H1 (cell line): ENCODE measurements around the gene CFAP54. TPM values are rescaled to one million over a fixed set of nuclear protein-coding genes. Genes with fewer than 3 reads are reported as not detected.

Experiments used
- CTCF ChIA-PET: fragments of 300-600 bp; sonication (Branson Sonifier 250); formaldehyde crosslinking; loops from one replicate; lab custom pipeline; 2021; ENCODE audit not compliant: partially characterized antibody; lab: Charles Lee
- POLR2A ChIA-PET: fragments of 300-600 bp; sonication (Branson Sonifier 250); formaldehyde crosslinking; loops from one replicate; lab custom pipeline; 2021; ENCODE audit warnings: inconsistent platforms; ENCODE audit not compliant: partially characterized antibody; lab: Charles Lee
- DNase-seq, 2 experiments: peaks; one replicate each; pipeline versions ENCODE4 v3.0.0 to v3.0.0-alpha.2; 2010 to 2022; ENCODE audit warnings: low spot score in 2 of 2, low read depth in 1 of 2, mixed read lengths in 1 of 2
- FAIRE-seq: peaks from 2 replicates; lab custom pipeline; 2011; peaks lifted over from hg19 to GRCh38; lab: Jason Lieb, UNC
- H2AFZ ChIP-seq: 2 replicates; pipeline ENCODE4 v1.8.1; 2012; ENCODE audit warnings: low read length, inconsistent platforms
- H2AK5ac ChIP-seq: 2 replicates; pipeline ENCODE4 v1.6.1; 2013; ENCODE audit warnings: low read depth, low read length
- H2BK120ac ChIP-seq: replicated peaks from 2 replicates; pipeline ENCODE3; 2013; ENCODE audit warnings: low read depth, low read length, inconsistent platforms
- H2BK12ac ChIP-seq: 2 replicates; pipeline ENCODE4 v1.6.1; 2013; ENCODE audit warnings: low read depth, low read length
- H2BK15ac ChIP-seq: 2 replicates; pipeline ENCODE4 v1.6.1; 2013; ENCODE audit warnings: low read length
- H2BK20ac ChIP-seq: 2 replicates; pipeline ENCODE4 v1.6.1; 2013; ENCODE audit warnings: low read length
- H2BK5ac ChIP-seq: 2 replicates; pipeline ENCODE4 v1.6.1; 2013; ENCODE audit warnings: low read depth, low read length
- H3K14ac ChIP-seq: 2 replicates; pipeline ENCODE4 v1.6.1; 2013; ENCODE audit warnings: inconsistent platforms; ENCODE audit not compliant: insufficient read length
- H3K18ac ChIP-seq: 2 replicates; pipeline ENCODE4 v1.6.1; 2013; ENCODE audit warnings: low read length; ENCODE audit errors: extremely low read depth
- H3K23ac ChIP-seq: 2 replicates; pipeline ENCODE4 v1.6.1; 2013; ENCODE audit warnings: inconsistent platforms; ENCODE audit not compliant: insufficient read length
- H3K23me2 ChIP-seq: 2 replicates; pipeline ENCODE4 v1.6.1; 2013; ENCODE audit warnings: low read depth, low read length
- H3K27ac ChIP-seq: 2 replicates; pipeline ENCODE4 v1.6.1; 2011; ENCODE audit warnings: low read depth, low read length, inconsistent platforms
- H3K27me3 ChIP-seq, 4 experiments: replicated peaks in 1 of 4; 1 replicate in 1 of 4; 2 replicates in 3 of 4; pipeline versions ENCODE4 v1.6.1 to v1.8.1; 2011 to 2013; ENCODE audit warnings: low read length in 3 of 4, mild to moderate bottlenecking in 3 of 4, inconsistent platforms in 2 of 4, mixed read lengths in 2 of 4, moderate library complexity in 1 of 4; ENCODE audit not compliant: control insufficient read depth in 3 of 4, insufficient read depth in 3 of 4; ENCODE audit errors: extremely low read depth in 1 of 4
- H3K36me3 ChIP-seq, 4 experiments: 2 replicates each; pipeline versions ENCODE4 v1.6.1 to v1.8.1; 2011 to 2013; ENCODE audit warnings: mild to moderate bottlenecking in 4 of 4, low read length in 3 of 4, moderate library complexity in 2 of 4, control low read depth in 1 of 4, inconsistent platforms in 1 of 4; ENCODE audit not compliant: insufficient read depth in 4 of 4, control insufficient read depth in 2 of 4
- H3K4ac ChIP-seq: replicated peaks from 2 replicates; pipeline ENCODE3; 2013; ENCODE audit warnings: low read length, low read depth, mixed read lengths, inconsistent platforms; ENCODE audit not compliant: insufficient read length
- H3K4me1 ChIP-seq, 4 experiments: replicated peaks in 1 of 4; 1 replicate in 1 of 4; 2 replicates in 3 of 4; pipeline versions ENCODE4 v1.6.1 to v1.8.1; 2011 to 2013; ENCODE audit warnings: low read length in 3 of 4, inconsistent platforms in 2 of 4, mixed read lengths in 1 of 4; ENCODE audit not compliant: insufficient read depth in 4 of 4, control insufficient read depth in 3 of 4
- H3K4me2 ChIP-seq, 2 experiments: 2 replicates each; pipeline versions ENCODE4 v1.6.1 to v1.8.1; 2011 to 2013; ENCODE audit warnings: low read depth in 2 of 2, low read length in 2 of 2, control low read depth in 1 of 2, inconsistent platforms in 1 of 2, mild to moderate bottlenecking in 1 of 2; ENCODE audit not compliant: insufficient read depth in 1 of 2
- H3K4me3 ChIP-seq, 4 experiments: fragments of 200-600, 300-600 bp in 1 of 4; sonication (generic), shearing (Covaris generic), sonication (Bioruptor Twin) in 1 of 4; 2 replicates each; pipeline versions ENCODE4 v1.5.1 to v1.8.1; 2011 to 2016; ENCODE audit warnings: low read length in 4 of 4, low read depth in 3 of 4, control low read depth in 2 of 4, inconsistent platforms in 2 of 4, mild to moderate bottlenecking in 2 of 4, mixed read lengths in 1 of 4, moderate library complexity in 1 of 4; ENCODE audit not compliant: insufficient read depth in 2 of 4; ENCODE audit errors: extremely low read depth in 1 of 4
- H3K56ac ChIP-seq: replicated peaks from 2 replicates; pipeline ENCODE3; 2013; ENCODE audit warnings: low read depth, mild to moderate bottlenecking, mixed read lengths, low read length, inconsistent platforms; ENCODE audit not compliant: insufficient read length
- H3K79me1 ChIP-seq: 2 replicates; pipeline ENCODE4 v1.6.1; 2013; ENCODE audit warnings: low read depth, low read length, control low read depth
- H3K79me2 ChIP-seq, 2 experiments: 2 replicates each; pipeline versions ENCODE4 v1.6.1 to v1.8.1; 2012 to 2013; ENCODE audit warnings: low read length in 2 of 2, mild to moderate bottlenecking in 2 of 2, inconsistent platforms in 1 of 2; ENCODE audit not compliant: insufficient read depth in 2 of 2, control insufficient read depth in 1 of 2
- H3K9ac ChIP-seq, 4 experiments: replicated peaks in 1 of 4; 1 replicate in 1 of 4; 2 replicates in 3 of 4; pipeline versions ENCODE4 v1.6.1 to v1.8.1; 2011 to 2013; ENCODE audit warnings: low read depth in 3 of 4, low read length in 3 of 4, control low read depth in 2 of 4, mild to moderate bottlenecking in 2 of 4, moderate library complexity in 2 of 4, inconsistent platforms in 1 of 4; ENCODE audit errors: extremely low read depth in 1 of 4
- H3K9me3 ChIP-seq, 2 experiments: 2 replicates each; pipeline versions ENCODE4 v1.6.1 to v1.8.1; 2012 to 2013; ENCODE audit warnings: mild to moderate bottlenecking in 2 of 2, moderate library complexity in 2 of 2, control low read depth in 1 of 2, inconsistent platforms in 1 of 2, low read depth in 1 of 2, low read length in 1 of 2, mixed read lengths in 1 of 2; ENCODE audit not compliant: insufficient read depth in 2 of 2
- H4K20me1 ChIP-seq, 2 experiments: replicated peaks in 1 of 2; 2 replicates each; pipeline versions ENCODE3 to v1.8.1; 2011 to 2013; ENCODE audit warnings: inconsistent platforms in 2 of 2, low read length in 2 of 2, mild to moderate bottlenecking in 1 of 2; ENCODE audit not compliant: insufficient read depth in 2 of 2, control insufficient read depth in 1 of 2
- H4K5ac ChIP-seq: 2 replicates; pipeline ENCODE4 v1.6.1; 2013; ENCODE audit warnings: low read length, low read depth, mixed read lengths, inconsistent platforms; ENCODE audit not compliant: insufficient read length
- H4K8ac ChIP-seq: 2 replicates; pipeline ENCODE4 v1.8.0; 2013; ENCODE audit warnings: mild to moderate bottlenecking, moderate library complexity, low read length, inconsistent platforms; ENCODE audit not compliant: insufficient read depth; ENCODE audit errors: extremely low read depth
- H4K91ac ChIP-seq: replicated peaks from 2 replicates; pipeline ENCODE3; 2013; ENCODE audit warnings: low read length, mixed read lengths, inconsistent platforms; ENCODE audit not compliant: insufficient read length
- BACH1 ChIP-seq: IDR thresholded peaks from 2 replicates; pipeline ENCODE4 v1.6.1; 2012; ENCODE audit warnings: low read length, improper control_type of control experiment
- BCL11A ChIP-seq, 2 experiments: IDR thresholded peaks; one replicate each; pipeline ENCODE4 v1.6.1; 2011; ENCODE audit warnings: low read depth in 2 of 2, low read length in 2 of 2, mild to moderate bottlenecking in 2 of 2
- BRCA1 ChIP-seq: IDR thresholded peaks from 2 replicates; pipeline ENCODE4 v1.6.1; 2012; ENCODE audit warnings: low read depth, low read length, improper control_type of control experiment
- HDAC6 ChIP-seq: IDR thresholded peaks from one replicate; pipeline ENCODE4 v1.7.1; 2012; ENCODE audit warnings: low read depth, mild to moderate bottlenecking, inconsistent platforms, low read length, moderate library complexity
- KDM4A ChIP-seq: IDR thresholded peaks from one replicate; pipeline ENCODE4 v1.7.1; 2012; ENCODE audit warnings: low read depth, mild to moderate bottlenecking, moderate library complexity, low read length, inconsistent platforms; ENCODE audit not compliant: severe bottlenecking
- SIN3A ChIP-seq, 2 experiments: IDR thresholded peaks in 1 of 2; conservative IDR thresholded peaks in 1 of 2; 2 replicates each; pipeline ENCODE4 v1.6.1; 2011 to 2012; ENCODE audit warnings: low read length in 2 of 2, improper control_type of control experiment in 1 of 2, low read depth in 1 of 2, mild to moderate bottlenecking in 1 of 2
- SRF ChIP-seq: IDR thresholded peaks from 2 replicates; pipeline ENCODE4 v1.6.1; 2011; ENCODE audit warnings: mild to moderate bottlenecking, low read depth, low read length, moderate library complexity
- USF2 ChIP-seq: IDR thresholded peaks from 2 replicates; pipeline ENCODE4 v1.6.1; 2011; ENCODE audit warnings: low read length, improper control_type of control experiment
- WGBS, 2 experiments: shearing (Covaris generic) in 1 of 2; methylation state at CpG; one replicate each; pipeline versions ENCODE4 v1.1.6 to v1.1.7; 2013 to 2015; ENCODE audit warnings: low lambda C conversion rate in 2 of 2, mixed read lengths in 2 of 2, inconsistent platforms in 1 of 2, low coverage in 1 of 2, missing lambda C conversion rate in 1 of 2; ENCODE audit not compliant: insufficient replicate concordance in 2 of 2, insufficient coverage in 1 of 2, insufficient read length in 1 of 2; ENCODE audit errors: extremely low coverage in 1 of 2, missing lambda C conversion rate in 1 of 2; 5-methylcytosine and 5-hydroxymethylcytosine counted together
- polyA plus RNA-seq, 7 experiments: library from polyadenylated mRNA; depleted of rRNA in 3 of 7; stranded (reverse) in 5 of 7; unstranded in 2 of 7; fragments of >200 nt in 5 of 7; fragments of 200-250 nt in 2 of 7; gene quantifications; 1 replicate in 5 of 7; 2 replicates in 1 of 7; 4 replicates in 1 of 7; pipeline versions ENCODE4 v1.2.1 to v1.2.3, GENCODE V29; 2011 to 2013; ENCODE audit warnings: missing spikeins in 2 of 7, mixed read lengths in 2 of 7
- total RNA-seq: library from RNA; stranded (reverse); fragmentation: NEBNext Ultra II Directional; extraction: Animal tissue kit (Norgen Biotek cat#: 25700); gene quantifications from 2 replicates; pipeline ENCODE4 v1.2.1, GENCODE V29; 2021
- TF ChIP-seq, protein P1 (sequence below), 3 experiments: IDR thresholded peaks; 1 replicate in 2 of 3; 2 replicates in 1 of 3; pipeline versions ENCODE4 v1.5.1 to v1.6.1; 2011; ENCODE audit warnings: low read length in 3 of 3, mild to moderate bottlenecking in 3 of 3, inconsistent platforms in 2 of 3, low read depth in 1 of 3, moderate library complexity in 1 of 3; ENCODE audit not compliant: insufficient read depth in 1 of 3; ENCODE audit errors: control extremely low read depth in 1 of 3

The CFAP54 gene
- total and polyA plus RNA-seq, 2 of the 8 experiments (the other 6 are each of a cell fraction or from before 2014, with no cell fraction given), result 0.17 to 0.33 TPM

- no peaks in the 10 kb centered on the region for H3K4me1 ChIP-seq
- no peaks in the 10 kb centered on the region for H3K36me3 ChIP-seq
- no peak for TF ChIP-seq SIN3A (conservative IDR thresholded peaks at IDR 0.05 in 1 of 2, IDR thresholded peaks at IDR 0.05 in 1 of 2; ENCODE audit: low read depth in 1 of 2, low read length in 2 of 2)
- TF ChIP-seq HDAC6, result no peak
- no peak for TF ChIP-seq KDM4A
- TF ChIP-seq BRCA1, result no peak
- TF ChIP-seq BACH1, result no peak
- TF ChIP-seq BCL11A (IDR thresholded peaks at IDR 0.05; ENCODE audit: low read depth in 2 of 2, low read length in 2 of 2), result no peak
- TF ChIP-seq USF2, result no peak
- TF ChIP-seq, protein P1, sequence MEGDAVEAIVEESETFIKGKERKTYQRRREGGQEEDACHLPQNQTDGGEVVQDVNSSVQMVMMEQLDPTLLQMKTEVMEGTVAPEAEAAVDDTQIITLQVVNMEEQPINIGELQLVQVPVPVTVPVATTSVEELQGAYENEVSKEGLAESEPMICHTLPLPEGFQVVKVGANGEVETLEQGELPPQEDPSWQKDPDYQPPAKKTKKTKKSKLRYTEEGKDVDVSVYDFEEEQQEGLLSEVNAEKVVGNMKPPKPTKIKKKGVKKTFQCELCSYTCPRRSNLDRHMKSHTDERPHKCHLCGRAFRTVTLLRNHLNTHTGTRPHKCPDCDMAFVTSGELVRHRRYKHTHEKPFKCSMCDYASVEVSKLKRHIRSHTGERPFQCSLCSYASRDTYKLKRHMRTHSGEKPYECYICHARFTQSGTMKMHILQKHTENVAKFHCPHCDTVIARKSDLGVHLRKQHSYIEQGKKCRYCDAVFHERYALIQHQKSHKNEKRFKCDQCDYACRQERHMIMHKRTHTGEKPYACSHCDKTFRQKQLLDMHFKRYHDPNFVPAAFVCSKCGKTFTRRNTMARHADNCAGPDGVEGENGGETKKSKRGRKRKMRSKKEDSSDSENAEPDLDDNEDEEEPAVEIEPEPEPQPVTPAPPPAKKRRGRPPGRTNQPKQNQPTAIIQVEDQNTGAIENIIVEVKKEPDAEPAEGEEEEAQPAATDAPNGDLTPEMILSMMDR (IDR thresholded peaks at IDR 0.05; ENCODE audit: control extremely low read depth in 1 of 3, insufficient read depth in 1 of 3, low read depth in 1 of 3, low read length in 3 of 3), result no peak
- no peak for TF ChIP-seq SRF
Observed at GRCh38 chr12:96774496-96775256, 285.3 kb downstream of the CFAP54 start.

More at GRCh38 chr12:96774496-96775256, 285.3 kb downstream of the CFAP54 start:
- no peak overlapping the region for H3K14ac ChIP-seq
- H2BK120ac ChIP-seq, result no peak overlapping the region
- no peak overlapping the region for H3K23ac ChIP-seq
- H3K4me3 ChIP-seq, result no peak overlapping the region
- no peak overlapping the region for H3K27ac ChIP-seq
- H3K79me2 ChIP-seq, result no peaks in the 10 kb centered on the region
- H3K18ac ChIP-seq, result no peak overlapping the region
- H3K9me3 ChIP-seq, result no peaks in the 10 kb centered on the region
- H3K27me3 ChIP-seq, result no peaks in the 10 kb centered on the region
- no peak overlapping the region for H4K5ac ChIP-seq
- no peak overlapping the region for H3K9ac ChIP-seq
- no peak for FAIRE-seq
- H2AK5ac ChIP-seq, result no peak overlapping the region
- ChIA-PET CTCF (interaction anchor here (1.2 kb wide), 2 partner anchors 8 to 42 kb away, joined by 3 to 5 read pairs; no protein-coding TSS in a partner anchor), POLR2A (no interaction called here)
- H4K20me1 ChIP-seq, result no peaks in the 10 kb centered on the region
- H2BK15ac ChIP-seq, result no peak overlapping the region
- no peak overlapping the region for H3K4ac ChIP-seq
- no peak overlapping the region for H4K91ac ChIP-seq
- no peak overlapping the region for H2AFZ ChIP-seq
- H2BK12ac ChIP-seq, result no peak overlapping the region
- H2BK20ac ChIP-seq, result no peak overlapping the region
- no peaks in the 10 kb centered on the region; the same call in 1 of the 2 replicates for H3K23me2 ChIP-seq
- H4K8ac ChIP-seq, result no peak overlapping the region
- no peak overlapping the region for H3K56ac ChIP-seq
- no peak overlapping the region for H3K4me2 ChIP-seq
- no peak for DNase-seq
- H3K79me1 ChIP-seq, result no peaks in the 10 kb centered on the region
- WGBS, 2 experiments, result 87% methylated on average over 9 of the region's 9 CpGs; no CpG with 5 or more reads in 1 of the 2 experiments
- H2BK5ac ChIP-seq, result no peak overlapping the region
